Activated CD4-positive, CD25-positive, alpha-beta regulatory T cell (primary cell): ENCODE data around the gene MAP6D1.

Source experiments
- DNase-seq, 4 experiments: peaks; one replicate each; lab custom pipeline; 2025; lab: John Stamatoyannopoulos, UW

Gene MAP6D1

GRCh38 chr3:183823963-183824362, 1.4 kb downstream of the MAP6D1 start:
- no peak for DNase-seq

DNA sequence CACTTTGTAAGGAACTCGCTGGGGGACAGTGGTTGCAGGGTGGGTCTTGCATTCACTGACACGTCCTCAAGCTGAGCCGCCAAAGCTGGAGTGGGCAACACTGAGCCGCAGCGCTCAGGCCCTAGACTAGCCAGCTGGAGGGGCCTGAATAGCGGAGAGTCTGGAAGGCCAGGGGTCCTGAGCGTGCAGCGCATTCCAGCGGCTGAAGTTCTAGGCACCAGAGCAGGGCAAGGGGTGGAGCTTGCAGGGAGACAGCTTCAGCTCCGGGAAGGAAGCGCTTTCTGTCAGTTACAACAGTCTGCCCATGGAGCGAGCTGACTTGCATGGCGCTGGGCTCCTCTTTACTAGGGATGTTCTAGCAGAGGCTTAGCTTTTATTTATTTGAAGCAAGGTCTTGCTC, 2.7 kb downstream of the MAP6D1 start:
- no peak for DNase-seq

DNA sequence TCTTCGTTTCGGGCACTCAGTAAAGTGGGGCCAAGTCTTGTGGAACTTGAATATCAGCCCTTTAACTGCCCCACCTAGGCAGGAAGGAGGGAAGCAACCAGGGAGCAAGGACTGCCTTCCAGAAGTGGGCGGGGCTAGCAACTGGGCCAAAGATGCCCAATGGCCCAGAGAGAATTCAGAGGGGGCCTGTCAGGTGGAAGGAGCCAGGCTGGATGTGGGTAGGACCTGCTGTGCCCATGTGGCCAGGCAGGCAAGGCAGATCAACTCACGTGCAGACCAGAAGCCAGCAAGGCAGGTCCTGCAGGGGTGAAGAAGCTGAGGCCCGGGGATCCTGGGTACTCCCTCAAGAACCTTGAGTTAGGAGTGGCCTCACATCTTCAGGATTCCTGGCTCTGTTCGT, 5.5 kb downstream of the MAP6D1 start:
- DNase-seq: no peak

- no peak for DNase-seq
Observed at GRCh38 chr3:183818706-183819624, 6.4 kb downstream of the MAP6D1 start.

DNA sequence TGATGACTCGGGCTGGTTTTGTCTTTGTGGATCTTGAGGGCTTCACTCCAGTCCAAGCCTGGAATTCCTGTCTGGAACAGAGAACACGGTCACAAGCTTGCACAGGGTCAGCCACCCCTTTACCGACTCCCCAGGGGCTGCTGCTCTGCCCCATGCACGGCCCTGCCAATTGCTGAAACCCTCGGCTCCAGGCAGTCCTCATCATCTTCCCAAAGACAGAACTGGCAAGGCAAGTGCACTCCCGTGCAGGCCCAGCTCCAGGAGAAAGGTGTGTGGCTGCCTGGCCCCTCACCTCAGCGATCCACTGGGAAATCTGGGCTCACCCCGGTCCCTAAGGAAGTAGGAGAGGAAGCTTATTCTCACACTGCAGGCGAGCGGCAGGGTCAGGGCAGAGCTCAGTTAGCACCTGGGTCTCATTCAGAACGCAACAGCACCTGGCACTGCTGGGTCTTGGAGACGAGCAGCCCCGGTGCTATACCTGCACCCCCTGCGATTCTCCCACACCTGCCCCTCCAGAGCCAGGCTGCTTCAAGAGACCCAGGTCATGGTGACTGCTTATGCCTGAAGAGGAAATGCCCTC, 7.2 kb downstream of the MAP6D1 start:
- DNase-seq: no peak

DNA sequence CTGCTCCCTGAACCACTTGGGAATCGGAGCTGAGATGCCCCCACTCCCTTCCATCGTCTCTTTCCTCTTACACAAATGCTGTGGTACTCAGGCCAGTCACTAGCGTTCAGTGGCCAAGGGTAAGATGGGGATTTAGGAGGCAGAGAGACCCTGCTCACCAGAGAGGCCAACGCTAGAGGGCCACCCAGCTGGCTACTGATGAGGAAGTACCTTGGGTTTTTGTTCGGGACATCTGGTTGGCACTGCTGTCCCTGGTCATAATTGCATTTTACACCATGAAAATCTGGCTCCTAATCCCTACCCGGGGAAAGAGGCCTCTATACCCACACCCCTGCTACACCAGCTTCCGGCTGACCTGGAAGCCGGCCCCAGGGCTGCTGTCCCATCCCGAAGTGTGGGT, 7.7 kb downstream of the MAP6D1 start:
- DNase-seq: no peak

- no peak for DNase-seq
Observed at GRCh38 chr3:183816681-183817510, 8.5 kb downstream of the MAP6D1 start.

DNA sequence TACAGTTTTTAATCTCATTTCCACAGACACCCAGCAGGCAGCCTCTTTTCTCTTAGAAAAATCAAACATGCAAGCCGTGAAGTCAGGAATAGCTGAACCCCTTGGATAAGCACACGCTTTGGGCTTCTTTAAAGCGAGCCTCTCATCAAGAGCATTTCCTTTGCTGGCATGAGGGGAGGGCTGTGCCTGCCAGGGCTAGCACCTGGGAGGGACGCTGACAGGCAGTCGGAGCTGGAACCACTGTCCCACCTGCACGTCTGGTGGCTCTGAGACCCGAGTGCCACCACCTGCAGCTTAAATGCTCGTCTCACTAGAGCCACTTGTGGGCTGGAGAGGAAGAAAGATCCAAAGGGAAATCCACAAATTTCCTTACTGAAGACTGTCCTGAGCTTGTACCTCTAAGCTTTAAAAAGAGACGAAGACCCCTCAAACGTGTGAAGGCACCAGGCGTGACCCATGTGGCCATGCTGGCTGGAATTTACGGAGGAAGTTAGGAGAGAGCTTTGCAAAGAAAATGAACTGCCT, 9.4 kb downstream of the MAP6D1 start:
- DNase-seq: no peak

DNA sequence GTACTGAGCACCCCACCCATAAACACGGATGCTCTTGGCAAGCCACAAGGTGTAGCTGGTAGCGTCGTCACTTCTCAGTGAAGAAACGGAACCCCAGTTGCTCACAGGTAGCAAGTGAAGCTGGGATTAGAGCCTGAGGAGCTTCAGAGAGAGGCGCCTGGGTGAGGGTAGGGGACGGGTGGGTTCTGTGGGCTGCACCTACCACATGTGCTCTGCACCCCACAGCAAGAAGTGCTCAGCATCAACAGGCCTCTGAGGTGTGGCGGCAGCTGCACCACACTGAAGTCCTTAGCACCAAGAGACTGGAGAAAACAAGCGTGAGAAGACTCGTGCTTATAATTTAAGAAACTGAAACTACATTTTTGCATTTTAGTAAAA, 9.8 kb downstream of the MAP6D1 start:
- no peak for DNase-seq

DNA sequence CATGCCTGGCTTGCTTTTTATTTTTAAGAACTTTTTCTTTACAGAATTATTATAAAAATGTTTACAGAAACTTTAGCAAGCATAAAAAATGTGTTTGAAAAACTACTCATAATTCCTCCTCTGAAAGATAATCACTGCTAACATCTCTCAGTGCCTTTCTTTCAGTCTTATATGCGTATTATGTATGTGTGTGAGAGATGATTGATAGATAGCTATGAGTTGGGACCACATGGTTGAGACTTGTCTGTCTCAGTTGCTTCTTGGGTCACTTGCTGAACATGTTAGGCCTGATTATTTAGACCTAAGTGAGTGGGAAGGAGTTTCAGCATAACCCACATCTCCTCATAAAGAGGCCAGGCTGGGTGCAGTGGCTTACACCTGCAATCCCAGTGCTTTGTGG, 11.1 kb downstream of the MAP6D1 start:
- no peak for DNase-seq

GRCh38 chr3:183812761-183813445, 12.5 kb downstream of the MAP6D1 start:
- no peak for DNase-seq

DNA sequence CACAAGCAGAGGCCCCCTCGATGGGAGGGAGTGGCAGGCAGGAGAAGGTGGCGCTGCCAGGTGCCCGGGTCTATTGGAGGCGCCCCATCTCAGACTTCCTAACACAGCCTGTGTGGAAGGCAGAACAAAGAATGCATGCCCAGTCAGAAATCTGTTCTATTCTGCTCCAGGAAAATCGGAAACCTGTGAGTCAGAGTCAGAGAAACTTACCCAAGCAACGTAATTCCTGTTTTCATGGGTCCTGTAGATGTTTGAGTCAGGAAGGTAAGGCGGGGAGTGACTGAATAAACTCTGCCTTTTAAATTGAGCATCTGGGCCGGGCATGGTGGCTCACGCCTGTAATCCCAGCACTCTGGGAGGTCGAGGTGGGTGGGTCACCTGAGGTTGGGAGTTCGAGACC, 13.7 kb downstream of the MAP6D1 start:
- DNase-seq: no peak

GRCh38 chr3:183810643-183811594, 14.5 kb downstream of the MAP6D1 start:
- DNase-seq: no peak

DNA sequence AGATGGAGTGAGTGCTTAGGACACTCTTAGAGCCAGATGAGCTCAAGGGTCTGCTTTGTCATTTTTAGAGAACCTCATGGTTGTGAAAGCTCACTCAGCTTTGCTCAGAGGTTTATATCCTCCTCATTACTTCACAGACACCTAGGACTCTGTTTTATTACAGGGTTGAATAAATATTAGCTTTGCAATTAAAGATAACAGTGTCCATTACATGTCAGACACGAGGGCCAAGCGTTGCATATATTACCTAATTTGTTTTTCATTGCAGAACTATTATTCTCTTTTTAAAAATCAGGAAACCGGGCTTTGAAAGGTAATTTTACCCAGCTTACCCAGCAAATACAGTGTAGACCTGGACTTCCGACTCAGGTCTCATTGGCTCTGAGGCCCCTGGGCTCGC, 16.1 kb downstream of the MAP6D1 start:
- DNase-seq: no peak

DNA sequence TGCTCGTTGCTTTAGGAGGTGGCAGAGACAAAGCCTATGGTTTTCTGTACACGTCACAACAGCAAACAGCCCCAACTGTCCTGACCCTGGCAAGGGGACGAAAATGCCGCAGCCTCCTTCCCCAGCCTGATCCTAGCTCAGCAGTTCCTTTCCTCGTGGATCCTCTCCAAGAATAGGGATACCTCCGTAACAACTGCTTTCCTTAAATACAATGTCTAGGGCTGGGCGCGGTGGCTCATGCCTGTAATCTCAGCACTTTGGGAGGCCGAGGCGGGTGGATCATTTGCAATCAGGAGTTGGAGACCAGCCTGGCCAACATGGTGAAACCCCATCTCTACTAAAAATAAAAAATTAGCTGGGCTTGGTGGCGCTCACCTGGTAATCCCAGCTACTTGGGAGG, 17.0 kb downstream of the MAP6D1 start:
- no peak for DNase-seq

GRCh38 chr3:183807881-183808280, 17.5 kb downstream of the MAP6D1 start:
- DNase-seq: no peak

- no peak for DNase-seq
Observed at GRCh38 chr3:183807209-183807728, 18.1 kb downstream of the MAP6D1 start.

DNA sequence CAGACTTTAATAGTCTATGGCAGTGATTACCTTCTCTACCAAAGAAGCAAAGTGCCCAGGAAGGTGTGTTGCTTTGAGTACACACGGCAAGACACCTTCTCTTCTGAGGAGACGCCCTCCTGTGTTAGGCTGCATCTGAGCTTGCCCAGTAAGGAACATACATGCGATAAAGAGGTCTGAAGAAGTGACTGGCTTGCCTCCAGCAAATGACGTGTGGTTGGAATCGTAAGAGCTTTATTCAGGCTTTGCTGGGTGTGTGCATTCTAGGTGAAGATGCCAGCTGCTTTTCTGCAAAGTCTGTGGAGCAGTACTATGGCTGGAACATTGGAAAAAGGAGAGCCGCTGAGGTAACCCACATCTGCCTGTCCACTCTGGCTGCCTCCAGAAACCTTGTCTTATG, 22.4 kb downstream of the MAP6D1 start:
- DNase-seq: no peak

DNA sequence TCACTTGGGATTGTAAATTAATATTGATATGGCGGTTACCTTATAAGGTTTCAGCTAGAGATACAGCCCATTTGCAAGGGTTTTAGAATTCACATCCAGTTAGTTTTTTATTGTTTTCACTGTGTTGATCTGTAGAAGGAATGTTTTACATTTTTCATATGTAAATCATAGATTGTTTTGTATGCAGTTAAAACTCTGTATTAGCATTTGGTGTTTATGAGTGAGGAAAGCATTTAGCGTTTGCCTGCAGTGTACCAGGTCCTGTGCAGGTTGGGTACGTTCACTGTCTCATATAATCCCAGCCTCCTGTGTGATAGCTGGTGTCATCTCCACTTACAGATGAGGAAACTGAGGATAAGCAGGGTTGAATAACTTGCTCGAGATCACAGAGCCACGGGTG, 23.8 kb downstream of the MAP6D1 start:
- DNase-seq: no peak

DNA sequence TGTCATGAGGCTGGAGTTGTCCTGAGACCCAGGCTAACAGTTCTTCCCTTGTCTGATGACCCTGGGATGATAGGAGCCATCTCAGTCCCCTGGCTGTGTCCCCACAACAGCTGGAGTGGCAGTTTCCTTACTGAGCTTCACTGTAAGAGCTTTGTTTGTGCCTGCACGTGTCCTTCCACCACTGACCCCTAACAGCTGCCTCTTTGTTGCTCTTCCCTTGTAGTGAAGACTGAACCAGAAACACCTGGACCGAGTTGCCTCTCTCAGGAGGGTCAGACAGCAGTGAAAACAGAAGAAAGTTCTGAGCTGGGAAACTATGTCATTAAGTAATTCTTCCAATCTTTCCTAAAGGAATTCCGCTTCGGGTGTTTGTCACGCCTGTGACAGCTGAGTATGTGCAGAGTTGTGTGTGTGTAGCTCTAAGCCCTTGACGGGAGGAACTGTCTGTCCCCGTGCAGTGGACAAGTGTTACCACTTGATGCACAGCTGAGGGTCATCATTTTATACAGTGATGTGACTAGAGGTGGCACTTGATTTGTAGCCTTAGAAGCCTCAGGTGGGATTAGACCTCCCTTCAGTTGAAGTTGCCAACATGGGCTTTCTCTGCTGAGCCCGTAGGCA, 25.0 kb downstream of the MAP6D1 start:
- DNase-seq: no peak
